Cardiac muscle cell (in vitro differentiated cells and primary cell): ENCODE measurements around the gene DUSP28. TPM values are rescaled to one million over a fixed set of nuclear protein-coding genes. Genes with fewer than 3 reads are reported as not detected.
"Not testable (repeated sequence)": the region's sequence is repeated elsewhere in the genome, so short reads cannot be mapped to it uniquely, and the experiment has no call there.

Source experiments
- DNase-seq, 2 donors: peaks; one replicate each; pipeline versions ENCODE4 v3.0.0 to v3.0.0-alpha.2; 2010 to 2017; ENCODE audit warnings: low read depth in 1 of 2, low spot score in 1 of 2
- H3K27ac ChIP-seq: fragments of 200-600 bp; sonication (generic); 2 replicates; pipeline ENCODE4 v1.5.1; 2016
- H3K27me3 ChIP-seq: fragments of 200-600 bp; sonication (generic); 2 replicates; pipeline ENCODE4 v1.6.0; 2016; ENCODE audit warnings: control low read depth
- H3K36me3 ChIP-seq: fragments of 200-600 bp; sonication (generic); 2 replicates; pipeline ENCODE4 v1.5.1; 2016; ENCODE audit warnings: control low read depth
- H3K4me1 ChIP-seq: fragments of 200-600 bp; sonication (generic); 2 replicates; pipeline ENCODE4 v1.8.1; 2017; ENCODE audit warnings: low read depth, mild to moderate bottlenecking, mixed run types
- H3K4me3 ChIP-seq: fragments of 200-600 bp; sonication (generic); 2 replicates; pipeline ENCODE4 v1.5.1; 2016; ENCODE audit warnings: mild to moderate bottlenecking
- H3K9me3 ChIP-seq: fragments of 200-600 bp; sonication (generic); 2 replicates; pipeline ENCODE4 v1.5.1; 2017; ENCODE audit warnings: low read depth, mild to moderate bottlenecking, control low read depth
- polyA plus RNA-seq: library from polyadenylated mRNA; unstranded; fragments of >200 nt; fragmentation: Nextera tagmentation; extraction: Ambion mirVana; gene quantifications from 2 replicates; pipeline ENCODE4 v1.2.1, GENCODE V29; 2016
- total RNA-seq: library from RNA; depleted of rRNA; stranded (reverse); fragments of >200 nt; gene quantifications from 2 replicates; pipeline ENCODE4 v1.2.3, GENCODE V29; 2016
- TF ChIP-seq, protein P1 (sequence below): IDR thresholded peaks from 2 replicates; pipeline ENCODE4 v1.5.1; 2012; ENCODE audit warnings: low read depth, mild to moderate bottlenecking, low read length

Gene DUSP28
- total and polyA plus RNA-seq, 2 experiments from 2014 or later: 10.2 to 24.9 TPM

DNA sequence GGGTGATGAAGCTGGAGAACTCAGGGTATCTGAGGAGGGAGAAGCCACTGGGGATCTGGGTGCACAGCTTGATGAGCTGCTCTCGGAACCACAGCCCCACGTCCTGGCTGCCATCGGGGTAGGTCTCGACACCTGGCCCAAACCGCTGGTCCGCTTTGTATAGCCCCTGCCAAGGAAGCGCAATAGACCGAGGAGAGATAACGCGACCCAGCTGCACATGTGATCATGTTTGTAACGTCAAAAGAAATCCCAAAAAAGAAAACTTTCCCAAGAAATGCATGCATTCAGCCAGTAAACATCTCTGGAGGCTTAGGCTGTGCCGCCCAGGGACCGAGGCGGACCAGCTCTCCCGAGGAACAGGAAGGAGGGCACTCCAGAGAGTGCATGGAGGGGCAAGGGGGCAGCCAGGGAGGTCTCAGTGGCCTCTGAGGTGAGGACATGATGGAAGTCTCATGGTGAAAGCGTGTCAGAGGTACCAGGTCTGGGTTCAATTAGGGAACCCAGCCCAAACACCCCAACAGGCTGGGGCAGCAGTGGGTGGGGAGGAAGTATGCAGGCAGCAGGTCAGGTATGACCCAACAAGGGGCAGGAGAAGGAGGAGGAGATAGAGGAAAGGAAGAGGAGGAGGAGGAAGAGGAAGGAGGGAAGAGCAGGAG lies 30.7 kb upstream of the DUSP28 start:
- H3K27ac ChIP-seq: no peak overlapping the region
- no peak for DNase-seq
- no peaks in the 10 kb centered on the region for H3K4me1 ChIP-seq
- H3K4me3 ChIP-seq: no peak overlapping the region
- H3K36me3 ChIP-seq: no peaks in the 10 kb centered on the region
- H3K27me3 ChIP-seq: no peaks in the 10 kb centered on the region
- H3K9me3 ChIP-seq: no peaks in the 10 kb centered on the region
- TF ChIP-seq, protein P1, sequence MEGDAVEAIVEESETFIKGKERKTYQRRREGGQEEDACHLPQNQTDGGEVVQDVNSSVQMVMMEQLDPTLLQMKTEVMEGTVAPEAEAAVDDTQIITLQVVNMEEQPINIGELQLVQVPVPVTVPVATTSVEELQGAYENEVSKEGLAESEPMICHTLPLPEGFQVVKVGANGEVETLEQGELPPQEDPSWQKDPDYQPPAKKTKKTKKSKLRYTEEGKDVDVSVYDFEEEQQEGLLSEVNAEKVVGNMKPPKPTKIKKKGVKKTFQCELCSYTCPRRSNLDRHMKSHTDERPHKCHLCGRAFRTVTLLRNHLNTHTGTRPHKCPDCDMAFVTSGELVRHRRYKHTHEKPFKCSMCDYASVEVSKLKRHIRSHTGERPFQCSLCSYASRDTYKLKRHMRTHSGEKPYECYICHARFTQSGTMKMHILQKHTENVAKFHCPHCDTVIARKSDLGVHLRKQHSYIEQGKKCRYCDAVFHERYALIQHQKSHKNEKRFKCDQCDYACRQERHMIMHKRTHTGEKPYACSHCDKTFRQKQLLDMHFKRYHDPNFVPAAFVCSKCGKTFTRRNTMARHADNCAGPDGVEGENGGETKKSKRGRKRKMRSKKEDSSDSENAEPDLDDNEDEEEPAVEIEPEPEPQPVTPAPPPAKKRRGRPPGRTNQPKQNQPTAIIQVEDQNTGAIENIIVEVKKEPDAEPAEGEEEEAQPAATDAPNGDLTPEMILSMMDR: no peak

DNA sequence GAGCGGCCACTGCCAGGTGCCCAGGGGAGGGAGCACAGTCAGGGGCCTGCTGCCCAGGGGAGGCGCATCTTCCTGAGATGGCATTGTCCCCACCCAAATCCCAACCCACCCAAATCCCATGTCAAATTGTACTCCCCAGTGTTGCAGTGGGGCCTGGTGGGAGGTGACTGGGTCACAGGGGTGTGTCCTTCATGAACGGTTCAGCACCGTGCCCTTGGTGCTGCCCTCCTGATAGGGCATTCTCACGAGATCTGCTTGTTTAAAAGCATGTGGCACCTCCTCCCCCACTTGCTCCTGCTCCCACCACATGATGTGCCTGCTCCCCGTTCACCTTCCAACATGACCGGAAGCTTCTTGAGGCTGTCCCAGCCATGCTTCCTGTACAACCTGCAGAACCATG lies 30.0 kb upstream of the DUSP28 start:
- no peak for DNase-seq
- Histone ChIP-seq H3K4me1 (no peaks in the 10 kb centered on the region), H3K27ac (no peak overlapping the region), H3K36me3 (no peaks in the 10 kb centered on the region), H3K27me3 (no peaks in the 10 kb centered on the region), H3K4me3 (no peak overlapping the region), H3K9me3 (no peaks in the 10 kb centered on the region)
- TF ChIP-seq, protein P1: no peak

DNA sequence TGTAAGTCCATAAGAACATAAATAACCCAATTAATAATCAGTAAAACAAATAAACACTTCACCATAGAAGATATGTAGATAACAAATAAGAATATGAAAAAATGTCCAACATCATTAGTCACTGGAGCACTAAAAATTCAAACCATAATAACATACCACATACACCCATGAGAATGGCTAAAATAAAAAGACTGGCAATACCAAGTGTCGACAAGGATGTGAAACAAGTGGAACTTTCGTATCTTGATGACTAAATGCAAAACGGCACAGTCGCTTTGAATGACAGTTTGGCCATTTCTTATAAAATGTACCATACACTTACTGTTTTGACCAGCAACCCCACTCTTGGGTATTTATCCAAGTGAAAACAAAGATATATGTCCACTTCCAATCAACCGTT lies 29.1 kb upstream of the DUSP28 start:
- H3K4me3 ChIP-seq: no peak overlapping the region
- H3K36me3 ChIP-seq: no peaks in the 10 kb centered on the region
- TF ChIP-seq, protein P1: no peak
- H3K4me1 ChIP-seq: no peaks in the 10 kb centered on the region
- DNase-seq: no peak
- no peak overlapping the region for H3K27ac ChIP-seq
- H3K9me3 ChIP-seq: no peaks in the 10 kb centered on the region
- H3K27me3 ChIP-seq: no peaks in the 10 kb centered on the region

DNA sequence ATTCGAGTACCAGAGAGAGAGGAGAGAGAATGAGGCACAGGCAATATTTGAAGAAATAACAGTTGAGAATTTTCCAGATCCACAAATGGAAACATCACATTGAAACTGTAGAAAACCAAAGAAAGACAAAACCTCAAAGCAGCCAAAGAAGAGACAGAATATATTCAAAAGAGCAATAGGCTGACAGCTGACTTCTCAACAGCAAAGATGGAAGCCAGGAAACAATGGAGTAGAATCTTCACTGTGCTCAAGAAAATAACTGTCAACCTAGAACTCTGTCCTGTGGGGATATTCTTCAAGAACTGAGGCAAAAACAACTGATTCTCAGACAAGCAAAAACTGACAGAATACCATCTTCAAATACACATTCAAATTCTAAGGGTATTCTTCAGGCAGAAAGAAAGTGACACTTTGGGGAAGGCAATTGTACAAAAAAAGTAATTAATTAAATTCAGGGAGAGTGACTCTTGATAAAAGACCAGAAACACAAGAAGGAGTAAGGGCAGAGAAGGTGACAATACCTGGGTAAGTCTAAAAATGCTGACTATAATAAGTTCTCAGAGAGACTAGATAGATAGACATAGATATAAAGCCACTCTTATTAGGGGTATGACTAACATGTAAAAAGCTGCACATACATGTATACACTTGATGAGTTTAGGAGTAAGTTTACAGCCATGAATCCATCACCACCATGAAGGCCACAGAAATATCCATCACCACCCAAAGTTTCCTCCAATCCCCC lies 28.0 kb upstream of the DUSP28 start:
- TF ChIP-seq, protein P1: no peak
- Histone ChIP-seq H3K9me3 (no peaks in the 10 kb centered on the region), H3K4me1 (no peaks in the 10 kb centered on the region), H3K27ac (no peak overlapping the region), H3K4me3 (no peak overlapping the region), H3K27me3 (no peaks in the 10 kb centered on the region), H3K36me3 (no peaks in the 10 kb centered on the region)
- no peak for DNase-seq

DNA sequence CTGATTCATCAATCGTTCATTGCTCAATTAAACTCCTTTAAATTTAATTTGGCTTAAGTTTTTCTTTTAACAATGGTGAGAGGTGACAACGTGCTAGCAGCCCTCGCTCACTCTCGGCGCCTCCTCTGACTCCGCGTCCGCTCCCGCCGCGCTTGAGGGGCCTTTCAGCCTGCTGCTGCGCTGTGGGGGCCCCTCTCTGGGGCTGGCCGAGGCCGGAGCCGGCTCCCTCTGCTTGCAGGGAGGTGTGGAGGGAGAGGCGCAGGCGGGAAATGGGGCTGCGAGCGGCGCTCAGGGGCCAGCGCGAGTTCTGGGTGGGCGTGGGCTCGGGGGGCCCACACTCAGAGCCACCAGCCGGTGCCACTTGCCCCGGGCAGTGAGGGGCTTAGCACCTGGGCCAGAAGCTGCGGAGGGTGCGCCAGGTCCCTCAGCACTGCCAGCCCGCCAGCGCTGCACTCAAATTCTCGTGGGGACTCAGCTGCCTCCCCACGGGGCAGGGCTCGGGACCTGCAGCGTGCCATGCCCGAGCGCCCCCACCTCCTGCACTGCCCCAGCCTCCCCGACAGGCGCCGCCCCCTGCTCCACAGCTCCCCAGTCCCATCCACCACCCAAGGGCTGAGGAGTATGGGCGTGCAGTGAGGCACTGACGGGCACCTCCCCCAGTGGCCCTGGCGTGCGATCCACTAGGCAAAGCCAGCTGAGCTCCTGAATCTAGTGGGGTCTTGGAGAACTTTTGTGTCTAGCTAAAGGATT lies 22.0 kb upstream of the DUSP28 start:
- TF ChIP-seq, protein P1: no peak
- Histone ChIP-seq H3K4me1 (no peaks in the 10 kb centered on the region), H3K4me3 (no peak overlapping the region), H3K27me3 (no peaks in the 10 kb centered on the region), H3K9me3 (no peaks in the 10 kb centered on the region), H3K27ac (no peak overlapping the region), H3K36me3 (no peaks in the 10 kb centered on the region)
- DNase-seq: no peak

DNA sequence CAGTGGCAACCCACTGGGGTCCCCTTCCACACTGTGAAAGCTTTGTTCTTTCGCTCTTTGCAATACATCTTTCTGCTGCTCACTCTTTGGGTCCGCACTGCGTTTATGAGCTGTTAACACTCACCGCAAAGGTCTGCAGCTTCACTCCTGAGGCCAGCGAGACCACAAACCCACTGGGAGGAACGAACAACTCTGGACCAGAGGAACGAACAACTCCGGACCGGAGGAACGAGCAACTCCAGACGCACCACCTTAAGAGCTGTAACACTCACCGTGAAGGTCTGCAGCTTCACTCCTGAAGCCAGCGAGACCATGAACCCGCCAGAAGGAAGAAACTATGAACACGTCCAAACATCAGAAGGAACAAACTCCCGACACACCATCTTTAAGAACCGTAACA lies 21.1 kb upstream of the DUSP28 start:
- DNase-seq, H3K4me3 ChIP-seq, H3K4me1 ChIP-seq, H3K27me3 ChIP-seq, H3K36me3 ChIP-seq, H3K9me3 ChIP-seq, H3K27ac ChIP-seq: not testable (repeated sequence)
